D341Med (cell line): ENCODE results near the gene OPN3.
"Not testable (repeated sequence)": the region's sequence is repeated elsewhere in the genome, so short reads cannot be mapped to it uniquely, and the experiment has no call there.

ENCODE experiments used
- DNase-seq: peaks from one replicate; pipeline ENCODE4 v3.0.0; 2012; ENCODE audit warnings: low spot score

The OPN3 gene, protein sequence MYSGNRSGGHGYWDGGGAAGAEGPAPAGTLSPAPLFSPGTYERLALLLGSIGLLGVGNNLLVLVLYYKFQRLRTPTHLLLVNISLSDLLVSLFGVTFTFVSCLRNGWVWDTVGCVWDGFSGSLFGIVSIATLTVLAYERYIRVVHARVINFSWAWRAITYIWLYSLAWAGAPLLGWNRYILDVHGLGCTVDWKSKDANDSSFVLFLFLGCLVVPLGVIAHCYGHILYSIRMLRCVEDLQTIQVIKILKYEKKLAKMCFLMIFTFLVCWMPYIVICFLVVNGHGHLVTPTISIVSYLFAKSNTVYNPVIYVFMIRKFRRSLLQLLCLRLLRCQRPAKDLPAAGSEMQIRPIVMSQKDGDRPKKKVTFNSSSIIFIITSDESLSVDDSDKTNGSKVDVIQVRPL

DNA sequence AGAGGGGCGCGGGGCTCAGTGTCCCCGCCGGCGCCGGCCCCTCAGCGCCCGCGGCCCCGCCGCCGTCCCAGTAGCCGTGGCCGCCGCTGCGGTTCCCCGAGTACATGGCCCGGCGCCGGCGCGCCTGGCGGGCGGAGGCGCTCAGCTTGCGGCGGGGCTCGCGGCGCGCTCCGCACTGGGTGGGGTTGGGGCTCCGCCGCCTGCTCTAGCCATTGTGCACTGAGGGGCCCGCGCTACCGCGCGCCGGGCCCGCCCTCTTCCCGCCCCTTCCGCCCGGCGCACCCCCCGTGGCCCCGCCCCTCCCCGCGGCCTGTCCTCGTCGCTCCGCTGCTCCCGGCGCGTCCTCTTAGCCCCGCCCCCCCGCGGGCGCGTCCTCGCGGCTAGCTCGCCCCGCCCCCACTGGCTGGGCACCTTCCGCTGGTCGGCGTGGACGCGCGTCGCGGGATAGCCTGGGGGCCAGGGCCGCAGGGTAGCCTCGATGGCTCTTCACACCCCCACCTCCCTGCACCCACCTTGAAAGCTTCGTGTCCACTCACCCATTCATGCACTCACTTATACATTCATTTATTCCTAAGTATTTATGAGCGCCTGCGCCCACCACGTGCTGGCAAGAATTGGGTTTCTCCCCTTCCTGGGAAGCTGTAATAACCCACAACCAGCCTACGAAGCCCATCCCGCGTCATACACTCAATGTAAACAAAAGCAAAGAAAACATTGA, at the start of gene OPN3, which contains the start of gene CHML:
OPN3 (minus strand) TSS at position 221 of the 718 bp plus-strand sequence; CDS start at position 106, 115 bp downstream.
CHML (minus strand) TSS at position 221 of the 718 bp plus-strand sequence. CDS start 4,603 bp downstream, outside the sequence.
- peak; percentile 100 for DNase-seq

GRCh38 chr1:241688940-241689368, 48.8 kb upstream of the OPN3 start:
- no peak for DNase-seq

GRCh38 chr1:241684108-241684507, 43.9 kb upstream of the OPN3 start:
- DNase-seq, result no peak

- DNase-seq, result no peak
These were observed 42.8 kb upstream of the OPN3 start for GRCh38 chr1:241682921-241683320.

- not testable (repeated sequence) for DNase-seq
These were observed 41.8 kb upstream of the OPN3 start for GRCh38 chr1:241681861-241682448.

GRCh38 chr1:241679961-241680360, 39.8 kb upstream of the OPN3 start:
- DNase-seq, result no peak

DNA sequence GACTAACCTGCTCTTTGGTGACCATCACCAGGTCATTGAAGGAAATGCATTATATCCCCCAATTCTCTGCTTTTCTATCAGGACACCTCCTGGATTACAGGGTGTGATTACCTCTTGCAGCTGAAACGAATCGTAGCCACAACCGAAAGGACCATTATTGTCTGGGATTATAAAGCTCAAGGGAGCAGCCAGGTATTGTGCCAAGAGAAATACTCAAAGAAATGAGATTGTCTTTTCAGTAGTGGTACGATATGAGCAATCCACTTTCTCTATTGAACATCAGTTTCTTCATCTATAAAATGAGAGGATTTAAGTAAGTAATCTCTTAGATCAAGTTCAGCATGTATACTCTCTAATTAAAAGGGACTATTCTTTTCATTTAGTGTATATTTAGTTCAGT, 39.2 kb upstream of the OPN3 start:
- DNase-seq, result no peak

GRCh38 chr1:241678536-241678935, 38.4 kb upstream of the OPN3 start:
- DNase-seq, result no peak

GRCh38 chr1:241677201-241677600, 37.0 kb upstream of the OPN3 start:
- no peak for DNase-seq

DNA sequence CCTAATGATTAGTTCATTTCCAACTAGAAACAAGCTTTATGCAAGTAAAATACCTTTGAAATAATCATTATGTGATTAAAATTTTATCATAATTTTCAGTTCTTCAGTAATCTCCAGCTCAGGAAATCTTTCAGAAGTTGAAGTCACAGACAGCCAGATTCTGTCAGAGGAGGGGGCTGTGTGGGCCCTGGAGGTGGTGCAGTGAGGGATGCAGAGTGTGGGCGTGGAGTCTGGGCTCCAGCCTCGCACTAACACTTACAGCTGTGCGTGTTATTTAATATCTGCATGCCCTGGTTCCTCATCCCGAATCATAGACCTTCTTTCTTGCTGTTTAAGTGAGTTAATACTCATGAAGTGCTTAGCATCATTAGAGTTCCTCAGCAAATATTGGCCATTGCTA, 35.8 kb upstream of the OPN3 start:
- no peak for DNase-seq

DNA sequence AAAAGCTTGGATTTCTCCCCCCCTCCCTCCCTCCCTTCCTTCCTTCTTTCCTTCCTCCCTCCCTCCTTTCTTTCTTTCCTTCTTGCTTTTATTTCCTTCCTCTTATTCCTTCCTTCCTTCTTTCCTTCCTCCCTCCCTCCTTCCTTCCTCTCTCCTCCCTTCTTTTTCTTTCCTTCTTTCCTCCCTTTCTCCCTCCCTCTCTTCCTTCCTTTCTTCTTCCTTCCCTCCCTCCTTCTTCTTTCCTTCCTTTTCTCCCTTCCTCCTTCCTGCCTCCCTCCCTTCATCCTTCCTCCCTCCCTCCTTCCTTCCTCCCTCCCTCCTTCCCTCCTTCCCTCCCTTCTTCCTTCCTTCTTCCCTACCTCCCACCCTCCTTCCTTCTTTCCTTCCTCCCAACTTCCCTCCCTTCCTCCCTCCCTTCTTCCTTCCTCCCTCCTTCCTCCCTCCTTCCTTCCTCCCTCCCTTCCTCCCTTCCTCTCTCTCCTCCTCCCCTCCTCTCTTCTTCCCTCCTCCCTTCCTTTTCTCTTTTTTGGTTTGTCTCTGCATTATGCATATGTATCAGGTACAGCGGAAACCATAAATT, 34.7 kb upstream of the OPN3 start:
- DNase-seq, result no peak

DNA sequence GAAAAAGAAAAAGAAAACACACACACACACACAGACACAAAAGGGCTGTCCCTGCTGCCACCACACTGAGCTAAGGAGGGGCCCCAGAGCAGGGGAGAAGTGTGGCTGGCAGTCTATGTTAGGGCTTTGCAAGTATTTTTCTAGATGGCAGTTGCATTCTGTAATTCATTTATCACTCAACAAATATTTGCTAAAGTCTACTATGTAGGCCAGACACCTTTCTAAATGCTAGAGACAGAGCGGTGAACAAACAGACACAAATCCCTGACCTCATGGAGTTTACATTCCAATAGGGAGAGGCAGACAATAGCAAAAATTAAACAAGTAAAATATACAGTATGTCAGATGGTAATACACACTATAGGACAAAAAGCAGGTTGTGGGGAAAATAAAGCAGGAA, 32.1 kb upstream of the OPN3 start:
- DNase-seq, result no peak

GRCh38 chr1:241666419-241666818, 26.2 kb upstream of the OPN3 start:
- DNase-seq, result peak; percentile 48

- DNase-seq, result no peak
These were observed 20.3 kb upstream of the OPN3 start for GRCh38 chr1:241660424-241660972.

DNA sequence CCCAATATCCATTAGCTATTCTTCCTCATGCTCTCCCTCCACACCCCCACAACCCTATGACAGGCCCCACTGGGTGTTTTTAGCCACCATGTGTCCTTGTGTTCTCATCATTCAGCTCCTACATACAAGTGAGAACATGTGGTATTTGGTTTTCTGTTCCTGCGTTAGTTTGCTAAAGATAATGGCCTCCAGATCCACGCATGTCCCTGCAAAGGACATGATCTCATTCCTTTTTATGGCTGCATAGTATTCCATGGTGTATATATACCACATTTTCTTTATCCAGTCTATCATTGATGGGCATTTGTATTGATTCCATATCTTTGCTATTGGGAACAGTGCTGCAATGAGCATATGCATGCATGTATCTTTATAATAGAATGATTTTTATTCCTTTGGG, 18.8 kb upstream of the OPN3 start:
- not testable (repeated sequence) for DNase-seq

- no peak for DNase-seq
These were observed 18.1 kb upstream of the OPN3 start for GRCh38 chr1:241658081-241658793.

DNA sequence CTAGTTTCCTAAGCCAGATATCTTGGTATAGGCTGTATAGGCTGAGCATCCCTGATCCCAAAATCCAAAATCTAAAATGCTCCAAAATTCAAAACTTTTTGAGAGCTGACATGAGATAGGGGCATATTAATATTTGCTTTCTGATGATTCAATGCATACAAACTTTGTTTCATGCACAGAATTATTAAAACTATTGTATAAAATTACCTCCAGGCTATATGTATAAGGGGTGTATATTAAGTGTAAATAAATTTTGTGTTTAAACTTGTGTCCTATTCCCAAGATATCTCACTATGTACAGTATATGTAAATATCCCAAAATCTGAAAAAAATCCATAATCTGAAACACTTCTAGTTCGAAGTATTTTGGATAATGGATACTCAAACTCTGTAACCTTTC, 14.5 kb upstream of the OPN3 start:
- DNase-seq, result no peak

DNA sequence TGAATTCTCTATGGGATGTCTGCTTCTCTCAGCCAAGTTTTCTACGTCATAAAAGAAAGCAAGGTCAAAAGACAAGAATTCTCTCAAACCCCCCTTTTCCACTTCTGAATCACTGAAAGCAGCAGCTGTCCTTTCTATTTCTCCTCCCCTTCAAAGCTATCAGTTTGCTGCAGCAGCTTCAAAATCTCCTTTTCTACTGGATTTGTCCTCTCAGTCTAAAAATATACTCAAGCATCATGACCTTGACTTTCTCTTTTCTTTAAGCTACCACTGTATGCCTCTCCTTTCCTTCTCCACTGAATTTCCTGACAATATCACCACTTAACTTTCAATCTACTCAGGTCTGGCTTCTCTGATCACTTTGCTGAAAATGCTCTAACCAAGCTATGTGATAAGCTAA, 13.8 kb upstream of the OPN3 start:
- DNase-seq, result no peak

GRCh38 chr1:241652012-241652411, 11.8 kb upstream of the OPN3 start, which contains the start of gene WDR64:
WDR64 (plus strand) TSS chr1:241652281; CDS start chr1:241652485, 204 bp downstream.
- no peak for DNase-seq

DNA sequence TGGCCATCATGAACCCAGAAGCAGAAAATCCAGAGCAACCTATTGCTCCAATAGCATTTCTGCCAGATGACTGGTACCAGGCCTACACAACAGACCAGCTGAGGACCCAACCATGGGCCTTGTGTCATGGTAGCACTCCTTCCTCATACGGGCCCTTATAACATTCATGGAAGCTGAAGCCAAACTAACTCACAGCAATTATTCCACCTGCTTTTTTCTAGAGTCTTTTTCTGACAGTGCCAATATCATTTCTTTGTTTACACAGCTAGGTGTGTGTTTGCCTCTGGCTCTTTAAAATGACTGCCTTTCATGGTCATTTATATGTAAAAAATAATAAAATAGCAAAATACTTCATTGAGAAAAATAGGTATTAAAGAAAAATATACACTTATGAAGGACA, 8.0 kb upstream of the OPN3 start:
- no peak for DNase-seq

GRCh38 chr1:241647658-241648057, 7.5 kb upstream of the OPN3 start:
- DNase-seq, result no peak
